Panc1 (cell line): ENCODE results near the gene POLE. TPM values are rescaled to one million over a fixed set of nuclear protein-coding genes. Genes with fewer than 3 reads are reported as not detected.

Experiments
- ATAC-seq: fragments of 200-7000 bp; cut with Tn5 transposase; 2 replicates; pipeline ENCODE4 v1.9.1; 2020; ENCODE audit warnings: mild to moderate bottlenecking, moderate library complexity
- BruUV-seq: library from RNA; stranded (reverse); fragments of 400-500 nt; replicated peaks from 2 replicates; lab custom pipeline; 2021; lab: Mats Ljungman, UMichigan
- CTCF ChIA-PET: fragments of 300-600 bp; sonication (Branson Sonifier 250); formaldehyde crosslinking; loops from one replicate; lab custom pipeline; 2022; ENCODE audit warnings: antibody characterized with exemption; lab: Charles Lee
- POLR2A ChIA-PET: fragments of 300-600 bp; sonication (Branson Sonifier 250); formaldehyde crosslinking; loops from one replicate; lab custom pipeline; 2022; ENCODE audit warnings: antibody characterized with exemption; lab: Charles Lee
- DNase-seq: peaks from one replicate; pipeline ENCODE4 v3.0.0-alpha.2; 2010; ENCODE audit warnings: low read depth, low spot score
- H3K27ac ChIP-seq: 2 replicates; pipeline ENCODE4 v1.5.1; 2011; ENCODE audit warnings: mild to moderate bottlenecking, low read length, inconsistent platforms
- H3K27me3 ChIP-seq: fragments of 200-500 bp; sonication (Bioruptor generic); 2 replicates; pipeline ENCODE4 v1.6.0; 2014; ENCODE audit warnings: low read length, inconsistent platforms; ENCODE audit not compliant: control insufficient read depth, insufficient read depth
- H3K36me3 ChIP-seq: fragments of 200-500 bp; sonication (Bioruptor generic); 2 replicates; pipeline ENCODE4 v1.5.1; 2014; ENCODE audit warnings: inconsistent platforms, mild to moderate bottlenecking, low read length, moderate library complexity; ENCODE audit not compliant: control insufficient read depth, insufficient read depth
- H3K4me1 ChIP-seq: 2 replicates; pipeline ENCODE4 v1.5.1; 2011; ENCODE audit warnings: inconsistent platforms, mild to moderate bottlenecking, low read length, moderate library complexity; ENCODE audit not compliant: control insufficient read depth, insufficient read depth
- H3K4me3 ChIP-seq, 2 experiments: 2 replicates each; pipeline ENCODE4 v1.5.1; 2011 to 2012; ENCODE audit warnings: low read depth in 2 of 2, low read length in 2 of 2, mild to moderate bottlenecking in 2 of 2, inconsistent platforms in 1 of 2, moderate library complexity in 1 of 2
- H3K9me3 ChIP-seq: fragments of 200-500 bp; sonication (Bioruptor generic); 2 replicates; pipeline ENCODE4 v1.5.1; 2014; ENCODE audit warnings: low read depth, mild to moderate bottlenecking, inconsistent platforms, low read length, moderate library complexity; ENCODE audit not compliant: control insufficient read depth, insufficient read depth
- POLR2AphosphoS5 ChIP-seq: IDR thresholded peaks from 2 replicates; pipeline ENCODE4 v1.6.1; 2012; ENCODE audit warnings: mild to moderate bottlenecking, low read depth, low read length, moderate library complexity
- in situ Hi-C: cut with HindIII; loops from 2 replicates; pipeline ENCODE4 v1.10.0; 2016; ENCODE audit warnings: low sequenced_read_pairs, low pct_unique_long_range_greater_than_20kb
- intact Hi-C: fragments of 100-400 bp; cut with micrococcal nuclease; formaldehyde crosslinking; loops from one replicate; pipeline ENCODE4 v1.10.0; 2022; ENCODE audit not compliant: unreplicated experiment
- microRNA-seq: library from miRNA; unstranded; fragments of <30 nt; microRNA quantifications from one replicate; pipeline ENCODE4 v1.1.0, GENCODE V29; 2020; ENCODE audit not compliant: unreplicated experiment
- total RNA-seq: library from RNA; stranded (reverse); gene quantifications from one replicate; pipeline ENCODE4 v1.2.1, GENCODE V29; 2021; ENCODE audit not compliant: unreplicated experiment
- TF ChIP-seq, protein P1 (sequence below): fragments of 450-650 bp; IDR thresholded peaks from 2 replicates; pipeline ENCODE4 v1.5.1; 2017; ENCODE audit warnings: mild to moderate bottlenecking

POLE gene
- total RNA-seq, 1 experiment from 2014 or later = 112 TPM

DNA sequence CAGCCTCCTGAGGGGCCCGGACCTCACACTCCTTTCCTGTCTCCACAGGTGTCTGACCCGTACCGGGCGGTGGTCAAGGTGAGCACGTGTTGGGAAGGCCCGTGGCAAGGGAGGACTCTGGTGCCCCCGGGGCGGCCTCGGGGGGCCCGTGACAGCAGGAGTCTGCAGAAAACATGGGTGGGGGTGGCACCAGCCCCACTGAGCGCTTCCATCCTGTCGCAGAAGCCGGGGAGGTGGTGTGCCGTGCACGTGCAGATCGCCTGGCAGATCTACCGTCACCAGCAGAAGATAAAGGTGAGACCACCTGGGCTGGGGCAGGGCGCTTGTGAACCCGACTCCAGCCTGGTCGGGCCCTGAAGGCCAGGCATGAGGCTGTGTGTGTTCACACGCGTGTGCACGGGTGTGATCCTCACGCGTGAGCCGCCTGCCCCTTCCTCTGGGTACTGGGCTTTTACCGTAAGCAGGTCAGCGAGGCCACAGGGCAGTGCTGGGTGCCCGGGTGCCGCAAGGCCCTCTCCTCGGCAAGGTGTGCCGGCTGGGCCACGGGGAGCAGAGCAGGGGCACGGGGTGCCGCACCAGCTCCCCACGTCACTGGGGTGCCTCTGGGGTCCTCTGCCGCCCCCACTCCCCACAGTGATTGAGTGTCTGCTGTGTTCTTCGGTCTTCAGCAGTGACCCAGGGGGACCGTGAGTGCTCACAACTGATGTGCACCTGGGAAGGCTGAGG is 112.7 kb downstream of the POLE start:
- CTCF ChIA-PET = no interaction called here
- no peaks in the 10 kb centered on the region for H3K36me3 ChIP-seq

More for the DNA sequence above, 112.7 kb downstream of the POLE start:
- no peak for ATAC-seq
- Histone ChIP-seq H3K4me3 (no peak overlapping the region), H3K27me3 (no peaks in the 10 kb centered on the region), H3K4me1 (no peaks in the 10 kb centered on the region), H3K9me3 (no peaks in the 10 kb centered on the region), H3K27ac (no peak overlapping the region)
- in situ Hi-C loops = no loop called here
- DNase-seq = no peak
- TF ChIP-seq, protein P1, sequence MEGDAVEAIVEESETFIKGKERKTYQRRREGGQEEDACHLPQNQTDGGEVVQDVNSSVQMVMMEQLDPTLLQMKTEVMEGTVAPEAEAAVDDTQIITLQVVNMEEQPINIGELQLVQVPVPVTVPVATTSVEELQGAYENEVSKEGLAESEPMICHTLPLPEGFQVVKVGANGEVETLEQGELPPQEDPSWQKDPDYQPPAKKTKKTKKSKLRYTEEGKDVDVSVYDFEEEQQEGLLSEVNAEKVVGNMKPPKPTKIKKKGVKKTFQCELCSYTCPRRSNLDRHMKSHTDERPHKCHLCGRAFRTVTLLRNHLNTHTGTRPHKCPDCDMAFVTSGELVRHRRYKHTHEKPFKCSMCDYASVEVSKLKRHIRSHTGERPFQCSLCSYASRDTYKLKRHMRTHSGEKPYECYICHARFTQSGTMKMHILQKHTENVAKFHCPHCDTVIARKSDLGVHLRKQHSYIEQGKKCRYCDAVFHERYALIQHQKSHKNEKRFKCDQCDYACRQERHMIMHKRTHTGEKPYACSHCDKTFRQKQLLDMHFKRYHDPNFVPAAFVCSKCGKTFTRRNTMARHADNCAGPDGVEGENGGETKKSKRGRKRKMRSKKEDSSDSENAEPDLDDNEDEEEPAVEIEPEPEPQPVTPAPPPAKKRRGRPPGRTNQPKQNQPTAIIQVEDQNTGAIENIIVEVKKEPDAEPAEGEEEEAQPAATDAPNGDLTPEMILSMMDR = no peak
- no peak for TF ChIP-seq POLR2AphosphoS5
- intact Hi-C loops = no loop called here
- BruUV-seq = no TSS peak
- POLR2A ChIA-PET = no interaction called here

Small RNA genes lying within 50 kb of the gene (microRNA-seq; reads per million reads assigned to microRNA genes)
- not detected for gene MIR6763

Other genes with a start within 250 kb of the POLE start
- 104 TPM for gene FBRSL1, start 197.2 kb downstream of the POLE start, total RNA-seq
- not detected for gene LRCOL1, start 76.8 kb downstream of the POLE start, total RNA-seq
- gene P2RX2, start 68.6 kb downstream of the POLE start, total RNA-seq = 1.2 TPM
- 21.3 TPM for gene PXMP2, start 245 bp upstream of the POLE start, total RNA-seq
- 116 TPM for gene PGAM5, start 23.5 kb upstream of the POLE start, total RNA-seq
- gene ANKLE2, start 74.5 kb upstream of the POLE start, total RNA-seq = 88.7 TPM
- 61.1 TPM for gene GOLGA3, start 141.5 kb upstream of the POLE start, total RNA-seq
- gene CHFR, start 200.3 kb upstream of the POLE start, total RNA-seq = 74.0 TPM